ENCODE measurements around the gene PNPLA6. TPM values are rescaled to one million over a fixed set of nuclear protein-coding genes. Genes with fewer than 3 reads are reported as not detected.

Gene PNPLA6
- total RNA-seq, 1 donor from 2014 or later: 147 TPM

DNA sequence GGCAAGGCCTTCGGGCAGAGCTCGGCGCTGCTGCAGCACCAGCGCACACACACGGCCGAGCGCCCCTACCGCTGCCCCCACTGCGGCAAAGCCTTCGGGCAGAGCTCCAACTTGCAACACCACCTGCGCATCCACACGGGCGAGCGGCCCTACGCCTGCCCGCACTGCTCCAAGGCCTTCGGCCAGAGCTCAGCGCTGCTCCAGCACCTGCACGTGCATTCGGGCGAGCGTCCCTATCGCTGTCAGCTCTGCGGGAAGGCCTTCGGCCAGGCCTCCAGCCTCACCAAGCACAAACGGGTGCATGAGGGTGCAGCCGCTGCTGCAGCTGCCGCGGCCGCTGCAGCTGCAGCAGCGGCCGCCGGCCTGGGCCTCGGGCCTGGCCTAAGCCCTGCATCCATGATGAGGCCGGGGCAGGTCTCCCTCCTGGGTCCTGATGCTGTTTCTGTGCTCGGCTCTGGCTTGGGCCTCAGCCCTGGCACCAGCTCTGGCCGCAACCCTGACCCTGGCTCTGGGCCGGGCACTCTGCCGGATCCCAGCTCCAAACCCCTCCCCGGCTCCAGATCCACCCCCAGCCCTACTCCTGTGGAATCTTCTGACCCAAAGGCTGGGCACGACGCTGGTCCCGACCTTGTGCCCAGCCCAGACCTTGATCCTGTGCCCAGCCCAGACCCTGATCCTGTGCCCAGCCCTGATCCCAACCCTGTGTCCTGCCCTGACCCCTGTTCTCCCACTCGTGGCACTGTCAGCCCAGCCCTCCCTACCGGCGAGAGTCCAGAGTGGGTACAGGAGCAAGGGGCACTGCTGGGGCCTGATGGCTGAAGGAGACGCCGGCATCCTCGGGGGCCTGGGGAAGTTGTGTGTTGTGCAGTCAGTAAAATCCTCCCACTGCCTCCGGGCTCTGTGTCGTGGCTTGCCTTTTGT, 15.1 kb upstream of the PNPLA6 start:
- H3K27me3 Mint-ChIP-seq (ENCODE audit: low read depth): peaks cover 17% of the 10 kb centered on the region
- no peaks in the 10 kb centered on the region for H3K36me3 Mint-ChIP-seq (ENCODE audit: low read depth)

DNA sequence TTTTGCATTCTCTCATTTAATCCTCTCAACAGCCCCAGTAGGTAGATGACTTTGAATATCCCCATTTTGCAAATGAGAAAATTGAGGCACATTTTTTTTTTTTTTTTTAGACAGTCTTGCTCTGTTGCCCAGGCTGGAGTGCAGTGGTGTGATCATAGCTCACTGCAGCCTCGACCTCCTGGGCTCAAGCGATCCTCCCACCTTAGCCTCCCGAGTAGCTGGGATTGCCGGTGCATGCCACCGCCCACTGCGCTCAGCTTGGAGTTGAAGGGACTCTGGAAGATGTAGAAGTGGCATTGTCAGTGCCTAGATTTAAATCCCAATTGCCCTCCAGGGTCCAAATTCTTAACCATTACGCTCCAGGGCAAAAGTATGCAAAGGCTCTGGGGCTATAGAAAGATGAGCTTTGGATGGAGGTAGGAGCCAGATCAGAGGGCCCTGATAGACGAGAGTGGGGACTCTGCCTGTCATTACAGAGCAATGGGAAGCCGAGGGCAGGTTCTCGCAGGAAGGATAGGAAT, 13.9 kb upstream of the PNPLA6 start:
- H3K4me3 Mint-ChIP-seq (ENCODE audit: low read depth): peak overlapping the region; percentile 80
- intact Hi-C loops (cut with micrococcal nuclease): loop anchor here (1.0 kb wide), 1 partner anchor 13 kb away; no protein-coding TSS in a partner anchor
- peaks cover 11% of the 10 kb centered on the region for H3K4me1 Mint-ChIP-seq (ENCODE audit: low read depth)
- peaks cover 3% of the 10 kb centered on the region for H3K36me3 Mint-ChIP-seq (ENCODE audit: low read depth)
- H3K27ac Mint-ChIP-seq: peak overlapping the region; percentile 79
- H3K9me3 Mint-ChIP-seq: no peaks in the 10 kb centered on the region
- peaks cover 12% of the 10 kb centered on the region for H3K27me3 Mint-ChIP-seq (ENCODE audit: low read depth)
- no peak for DNase-seq (ENCODE audit: low spot score)

More for the DNA sequence above, 15.1 kb upstream of the PNPLA6 start:
- intact Hi-C loops (cut with micrococcal nuclease): no loop called here
- no peak overlapping the region for H3K4me3 Mint-ChIP-seq (ENCODE audit: low read depth)
- DNase-seq (ENCODE audit: low spot score): no peak
- H3K27ac Mint-ChIP-seq: no peak overlapping the region
- H3K4me1 Mint-ChIP-seq (ENCODE audit: low read depth): peaks cover 14% of the 10 kb centered on the region
- no peaks in the 10 kb centered on the region for H3K9me3 Mint-ChIP-seq

DNA sequence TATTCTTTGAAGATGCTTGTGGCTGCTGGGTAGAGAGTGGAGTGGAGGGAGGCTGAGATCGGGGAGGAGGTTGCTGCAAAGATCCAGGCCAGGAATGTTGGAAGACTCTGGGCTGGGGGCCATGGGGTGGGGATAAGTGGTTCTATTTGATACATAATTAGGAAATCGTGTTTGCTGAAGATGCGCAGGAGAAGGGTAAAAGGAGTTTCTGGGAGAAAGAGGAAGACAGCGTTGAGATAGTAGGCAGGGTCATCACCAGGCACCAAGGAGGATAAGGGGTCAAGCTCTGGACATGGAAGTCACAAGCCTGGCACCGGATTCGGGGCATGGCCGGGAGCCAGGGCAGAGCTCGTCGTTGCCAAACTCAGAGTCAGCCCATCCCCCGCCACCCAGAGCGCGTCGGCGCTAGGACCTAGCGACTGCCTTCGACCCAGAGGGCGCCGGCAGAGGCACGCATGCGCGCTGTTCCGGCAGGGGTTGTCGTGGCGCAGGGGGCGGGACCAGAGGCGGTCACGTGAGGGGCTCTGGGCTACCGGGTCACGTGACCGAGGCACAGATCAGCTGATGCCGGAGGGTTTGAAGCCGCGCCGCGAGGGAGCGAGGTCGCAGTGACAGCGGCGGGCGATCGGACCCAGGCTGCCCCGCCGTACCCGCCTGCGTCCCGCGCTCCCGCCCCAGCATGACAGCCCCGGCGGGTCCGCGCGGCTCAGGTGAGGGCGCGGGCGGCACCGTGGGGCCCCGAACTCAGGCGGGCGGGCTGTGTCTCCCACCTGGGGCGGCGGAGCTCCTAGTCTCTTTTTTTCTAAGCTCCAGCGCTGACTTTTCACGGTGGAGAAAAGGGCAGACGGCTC, 13.2 kb upstream of the PNPLA6 start, which contains the start of gene MCOLN1:
TSS of gene MCOLN1 (plus strand) at position 553 of the 851 bp plus-strand sequence. CDS start at position 680, 127 bp downstream.
- Mint-ChIP-seq H3K27me3 (ENCODE audit: low read depth) (peaks cover 5% of the 10 kb centered on the region), H3K4me3 (ENCODE audit: low read depth) (peak within 1 kb of the TSS; percentile 80), H3K4me1 (ENCODE audit: low read depth) (peaks cover 11% of the 10 kb centered on the region), H3K27ac (peak within 1 kb of the TSS; percentile 79), H3K36me3 (ENCODE audit: low read depth) (peaks cover 3% of the 10 kb centered on the region), H3K9me3 (no peaks in the 10 kb centered on the region)
- intact Hi-C loops (cut with micrococcal nuclease): loop anchor here (1.0 kb wide), 1 partner anchor 12 kb away; no protein-coding TSS in a partner anchor
- peak; percentile 99 for DNase-seq (ENCODE audit: low spot score)

GRCh38 chr19:7522923-7523667, 12.4 kb upstream of the PNPLA6 start:
- DNase-seq (ENCODE audit: low spot score): no peak
- H3K9me3 Mint-ChIP-seq: no peaks in the 10 kb centered on the region
- no peak overlapping the region for H3K27ac Mint-ChIP-seq
- H3K27me3 Mint-ChIP-seq (ENCODE audit: low read depth): no peaks in the 10 kb centered on the region
- intact Hi-C loops (cut with micrococcal nuclease): loop anchor here (1.0 kb wide), 1 partner anchor 11 kb away; no protein-coding TSS in a partner anchor
- H3K4me1 Mint-ChIP-seq (ENCODE audit: low read depth): peaks cover 11% of the 10 kb centered on the region
- peak overlapping the region; percentile 73 for H3K4me3 Mint-ChIP-seq (ENCODE audit: low read depth)
- peaks cover 3% of the 10 kb centered on the region for H3K36me3 Mint-ChIP-seq (ENCODE audit: low read depth)

DNA sequence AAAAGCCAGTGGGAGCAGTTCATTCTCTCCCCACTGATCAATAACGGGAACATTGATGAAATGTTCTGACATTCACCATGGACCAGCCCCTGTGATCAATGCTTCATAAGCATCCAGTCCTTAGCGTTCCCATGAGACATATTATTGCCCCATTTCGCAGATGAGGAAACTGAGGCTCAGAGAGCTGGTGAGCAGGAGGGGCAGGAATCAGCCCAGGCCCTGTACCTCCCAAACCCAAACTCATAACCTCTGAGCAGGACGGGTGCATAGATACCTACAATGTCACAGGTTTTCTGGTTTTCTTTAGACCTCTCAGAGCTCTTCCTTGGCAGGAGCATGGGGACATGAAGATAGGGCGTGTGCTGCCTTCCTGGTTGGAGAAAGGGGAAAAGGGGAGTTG, 11.0 kb upstream of the PNPLA6 start:
- no peak for DNase-seq (ENCODE audit: low spot score)
- intact Hi-C loops (cut with micrococcal nuclease): no loop called here
- Mint-ChIP-seq H3K4me3 (ENCODE audit: low read depth) (no peak overlapping the region), H3K27me3 (ENCODE audit: low read depth) (no peaks in the 10 kb centered on the region), H3K36me3 (ENCODE audit: low read depth) (peaks cover 3% of the 10 kb centered on the region), H3K27ac (no peak overlapping the region), H3K4me1 (ENCODE audit: low read depth) (peaks cover 11% of the 10 kb centered on the region), H3K9me3 (no peaks in the 10 kb centered on the region)

- Mint-ChIP-seq H3K4me3 (ENCODE audit: low read depth) (no peak overlapping the region), H3K27ac (no peak overlapping the region), H3K9me3 (no peaks in the 10 kb centered on the region), H3K4me1 (ENCODE audit: low read depth) (peaks cover 11% of the 10 kb centered on the region), H3K27me3 (ENCODE audit: low read depth) (no peaks in the 10 kb centered on the region), H3K36me3 (ENCODE audit: low read depth) (peaks cover 3% of the 10 kb centered on the region)
- no peak for DNase-seq (ENCODE audit: low spot score)
- intact Hi-C loops (cut with micrococcal nuclease): no loop called here
These were observed 10.4 kb upstream of the PNPLA6 start for GRCh38 chr19:7524992-7525739.

GRCh38 chr19:7526059-7526929, 9.2 kb upstream of the PNPLA6 start:
- Mint-ChIP-seq H3K4me1 (ENCODE audit: low read depth) (peaks cover 11% of the 10 kb centered on the region), H3K9me3 (no peaks in the 10 kb centered on the region), H3K4me3 (ENCODE audit: low read depth) (no peak overlapping the region), H3K27ac (no peak overlapping the region), H3K36me3 (ENCODE audit: low read depth) (peaks cover 3% of the 10 kb centered on the region), H3K27me3 (ENCODE audit: low read depth) (no peaks in the 10 kb centered on the region)
- intact Hi-C loops (cut with micrococcal nuclease): no loop called here
- no peak for DNase-seq (ENCODE audit: low spot score)

- Mint-ChIP-seq H3K27ac (no peak overlapping the region), H3K36me3 (ENCODE audit: low read depth) (peaks cover 6% of the 10 kb centered on the region), H3K4me1 (ENCODE audit: low read depth) (peaks cover 7% of the 10 kb centered on the region), H3K27me3 (ENCODE audit: low read depth) (no peaks in the 10 kb centered on the region), H3K4me3 (ENCODE audit: low read depth) (no peak overlapping the region), H3K9me3 (no peaks in the 10 kb centered on the region)
- intact Hi-C loops (cut with micrococcal nuclease): no loop called here
- no peak for DNase-seq (ENCODE audit: low spot score)
These were observed 7.9 kb upstream of the PNPLA6 start for GRCh38 chr19:7527516-7528191.

GRCh38 chr19:7528192-7528519, 7.4 kb upstream of the PNPLA6 start:
- no peak overlapping the region for H3K4me3 Mint-ChIP-seq (ENCODE audit: low read depth)
- DNase-seq (ENCODE audit: low spot score): no peak
- peaks cover 7% of the 10 kb centered on the region for H3K4me1 Mint-ChIP-seq (ENCODE audit: low read depth)
- intact Hi-C loops (cut with micrococcal nuclease): no loop called here
- no peaks in the 10 kb centered on the region for H3K9me3 Mint-ChIP-seq
- no peak overlapping the region for H3K27ac Mint-ChIP-seq
- peaks cover 6% of the 10 kb centered on the region for H3K36me3 Mint-ChIP-seq (ENCODE audit: low read depth)
- H3K27me3 Mint-ChIP-seq (ENCODE audit: low read depth): no peaks in the 10 kb centered on the region

DNA sequence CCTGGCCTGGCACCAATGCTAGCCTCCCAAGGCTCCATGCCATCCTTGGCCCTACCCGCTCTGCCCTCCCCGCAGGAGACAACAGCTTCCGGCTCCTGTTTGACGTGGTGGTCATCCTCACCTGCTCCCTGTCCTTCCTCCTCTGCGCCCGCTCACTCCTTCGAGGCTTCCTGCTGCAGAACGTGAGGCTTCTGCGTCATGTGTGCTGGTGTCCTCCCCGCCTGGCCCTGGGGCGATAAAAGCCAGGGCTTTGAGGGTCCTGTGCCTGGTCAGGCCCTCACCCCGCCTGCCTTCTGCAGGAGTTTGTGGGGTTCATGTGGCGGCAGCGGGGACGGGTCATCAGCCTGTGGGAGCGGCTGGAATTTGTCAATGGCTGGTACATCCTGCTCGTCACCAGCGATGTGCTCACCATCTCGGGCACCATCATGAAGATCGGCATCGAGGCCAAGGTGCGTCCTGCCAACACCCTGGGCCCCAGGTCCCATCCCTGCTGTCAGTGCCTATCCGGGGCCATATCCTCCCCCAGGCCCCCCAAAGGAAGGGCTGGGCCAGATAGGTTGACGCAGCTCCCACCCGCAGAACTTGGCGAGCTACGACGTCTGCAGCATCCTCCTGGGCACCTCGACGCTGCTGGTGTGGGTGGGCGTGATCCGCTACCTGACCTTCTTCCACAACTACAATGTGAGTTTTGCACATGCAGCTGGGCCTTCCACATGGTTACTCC, 6.8 kb upstream of the PNPLA6 start:
- no peak overlapping the region for H3K27ac Mint-ChIP-seq
- DNase-seq (ENCODE audit: low spot score): no peak
- no peak overlapping the region for H3K4me3 Mint-ChIP-seq (ENCODE audit: low read depth)
- peaks cover 6% of the 10 kb centered on the region for H3K36me3 Mint-ChIP-seq (ENCODE audit: low read depth)
- peaks cover 3% of the 10 kb centered on the region for H3K4me1 Mint-ChIP-seq (ENCODE audit: low read depth)
- intact Hi-C loops (cut with micrococcal nuclease): no loop called here
- H3K27me3 Mint-ChIP-seq (ENCODE audit: low read depth): no peaks in the 10 kb centered on the region
- no peaks in the 10 kb centered on the region for H3K9me3 Mint-ChIP-seq
